Rectal smooth muscle tissue (tissue), 1 donor: ENCODE data around the gene KREMEN1.
A peak's percentile ranks its signal among the peaks of the same experiment; 100 is the strongest.
"Not testable (repeated sequence)": the region's sequence is repeated elsewhere in the genome, so short reads cannot be mapped to it uniquely, and the experiment has no call there.

Experiments used
- H3K27ac ChIP-seq: one replicate; pipeline ENCODE4 v1.7.0; 2013; ENCODE audit warnings: low read depth, low read length, inconsistent platforms
- H3K27me3 ChIP-seq: one replicate; pipeline ENCODE4 v1.7.0; 2013; ENCODE audit warnings: low read length; ENCODE audit not compliant: control insufficient read depth, insufficient read depth
- H3K36me3 ChIP-seq: one replicate; pipeline ENCODE4 v1.7.0; 2013; ENCODE audit warnings: low read length; ENCODE audit not compliant: control insufficient read depth, insufficient read depth
- H3K4me1 ChIP-seq: one replicate; pipeline ENCODE4 v1.7.0; 2013; ENCODE audit warnings: low read length; ENCODE audit not compliant: control insufficient read depth, insufficient read depth
- H3K4me3 ChIP-seq: one replicate; pipeline ENCODE4 v1.7.0; 2013; ENCODE audit warnings: low read length
- H3K9ac ChIP-seq: one replicate; pipeline ENCODE4 v1.7.0; 2013; ENCODE audit warnings: low read length

Gene KREMEN1

DNA sequence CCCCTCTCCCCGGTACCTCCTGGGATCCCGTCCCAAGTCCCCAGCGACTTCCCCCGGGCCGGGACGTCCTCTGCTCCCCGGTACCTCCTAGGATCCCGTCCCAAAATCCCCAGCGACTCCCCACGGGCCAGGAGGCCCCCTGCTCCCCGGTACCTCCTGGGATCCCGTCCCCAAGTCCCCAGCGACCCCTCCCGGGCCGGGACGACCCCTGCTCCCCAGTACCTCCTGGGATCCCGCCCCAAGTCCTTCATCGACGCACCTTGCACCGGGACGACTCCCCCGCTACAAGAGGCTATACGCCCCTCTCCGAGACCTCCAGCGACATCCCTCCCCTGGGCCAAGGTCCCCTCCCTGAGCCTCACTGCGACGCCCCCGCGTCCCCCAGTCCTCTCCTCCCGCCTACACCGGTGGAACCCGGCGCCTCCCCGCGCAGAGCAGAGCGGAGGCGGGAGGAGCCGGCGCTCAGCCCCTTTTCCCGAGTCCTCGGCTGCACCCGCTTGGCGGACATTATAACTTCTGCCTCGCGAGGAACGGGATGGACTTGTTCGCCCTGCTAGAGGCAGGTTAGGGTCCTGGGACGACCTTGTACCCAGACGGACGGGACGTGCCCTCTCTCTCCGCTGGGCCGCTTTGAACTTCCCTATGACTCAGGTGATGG, 912 bp downstream of the KREMEN1 start:
- Histone ChIP-seq H3K4me1 (peaks cover 2% of the 10 kb centered on the region), H3K9ac (no peak overlapping the region), H3K36me3 (no peaks in the 10 kb centered on the region), H3K4me3 (peak overlapping the region; percentile 70), H3K27ac (no peak overlapping the region), H3K27me3 (no peaks in the 10 kb centered on the region)

DNA sequence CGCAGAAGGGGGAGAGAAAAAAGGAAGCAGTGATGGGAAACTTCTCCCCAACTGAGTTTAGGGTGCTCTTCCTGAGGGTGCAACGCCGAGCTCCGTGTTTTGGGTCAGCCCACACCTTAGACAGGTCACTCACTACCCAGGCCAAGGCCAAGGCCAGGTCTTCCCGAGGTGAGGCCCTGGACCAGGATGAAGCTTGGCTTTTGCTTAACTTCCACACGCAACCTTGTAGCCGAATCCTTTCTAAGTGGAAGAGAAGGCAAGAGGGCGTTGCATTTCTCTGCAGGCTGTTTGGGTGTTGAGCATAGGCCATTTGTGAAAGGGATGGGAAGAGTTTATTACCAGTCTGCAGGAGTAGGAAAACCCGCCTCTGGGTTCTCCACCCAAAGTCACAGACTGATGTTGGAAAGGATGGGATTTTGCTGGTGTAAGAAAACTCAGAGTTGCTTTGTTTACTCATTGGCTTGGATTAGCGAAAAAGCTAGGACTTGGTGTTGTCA, 1.5 kb downstream of the KREMEN1 start:
- Histone ChIP-seq H3K4me3 (peak overlapping the region; percentile 70), H3K36me3 (no peaks in the 10 kb centered on the region), H3K27me3 (no peaks in the 10 kb centered on the region), H3K27ac (no peak overlapping the region), H3K4me1 (peaks cover 2% of the 10 kb centered on the region), H3K9ac (no peak overlapping the region)

DNA sequence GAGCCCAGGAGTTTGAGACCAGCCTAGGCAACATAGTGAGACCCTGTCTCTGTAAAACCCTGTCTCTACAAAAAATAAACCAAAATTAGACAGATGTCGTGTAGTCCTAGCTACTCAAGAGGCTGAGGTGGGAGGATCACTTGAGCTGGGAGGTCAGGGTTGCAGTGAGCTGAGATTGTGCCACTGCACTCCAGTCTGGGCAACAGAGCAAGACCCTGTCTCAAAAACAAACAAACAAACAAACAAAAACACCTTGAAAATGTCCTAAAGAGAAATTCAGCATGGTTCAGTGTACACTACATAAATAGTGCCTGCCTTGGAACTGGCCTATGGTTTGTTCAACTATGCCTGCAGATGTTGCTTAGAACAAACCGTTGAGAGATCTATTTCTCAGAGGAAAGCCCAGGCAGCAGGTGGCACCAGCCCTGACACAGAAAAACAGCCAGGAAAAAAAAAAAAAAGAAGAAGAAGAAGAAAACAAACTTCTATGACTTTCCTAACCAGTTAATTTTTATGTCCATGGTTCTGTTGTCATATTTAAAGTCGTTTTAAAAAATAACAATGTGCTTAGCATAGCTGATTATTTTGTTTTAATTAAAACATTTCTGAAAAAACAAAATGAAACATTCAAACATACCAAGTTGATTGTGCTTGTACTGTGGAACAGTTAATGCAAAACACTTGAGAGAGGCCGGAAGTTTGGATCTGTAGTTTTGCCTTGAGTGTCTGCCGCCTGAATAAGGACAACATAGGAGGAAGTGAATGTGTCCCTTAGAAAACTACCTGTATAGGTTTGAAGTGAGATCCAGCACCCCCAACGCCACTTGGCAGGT, 5.4 kb downstream of the KREMEN1 start:
- Histone ChIP-seq H3K9ac (no peak overlapping the region), H3K4me3 (no peak overlapping the region), H3K27me3 (no peaks in the 10 kb centered on the region), H3K27ac (no peak overlapping the region), H3K36me3 (no peaks in the 10 kb centered on the region), H3K4me1 (no peaks in the 10 kb centered on the region)

- Histone ChIP-seq H3K4me1 (no peaks in the 10 kb centered on the region), H3K9ac (no peak overlapping the region), H3K27ac (no peak overlapping the region)
Observed at GRCh38 chr22:29078869-29079207, 6.0 kb downstream of the KREMEN1 start.

DNA sequence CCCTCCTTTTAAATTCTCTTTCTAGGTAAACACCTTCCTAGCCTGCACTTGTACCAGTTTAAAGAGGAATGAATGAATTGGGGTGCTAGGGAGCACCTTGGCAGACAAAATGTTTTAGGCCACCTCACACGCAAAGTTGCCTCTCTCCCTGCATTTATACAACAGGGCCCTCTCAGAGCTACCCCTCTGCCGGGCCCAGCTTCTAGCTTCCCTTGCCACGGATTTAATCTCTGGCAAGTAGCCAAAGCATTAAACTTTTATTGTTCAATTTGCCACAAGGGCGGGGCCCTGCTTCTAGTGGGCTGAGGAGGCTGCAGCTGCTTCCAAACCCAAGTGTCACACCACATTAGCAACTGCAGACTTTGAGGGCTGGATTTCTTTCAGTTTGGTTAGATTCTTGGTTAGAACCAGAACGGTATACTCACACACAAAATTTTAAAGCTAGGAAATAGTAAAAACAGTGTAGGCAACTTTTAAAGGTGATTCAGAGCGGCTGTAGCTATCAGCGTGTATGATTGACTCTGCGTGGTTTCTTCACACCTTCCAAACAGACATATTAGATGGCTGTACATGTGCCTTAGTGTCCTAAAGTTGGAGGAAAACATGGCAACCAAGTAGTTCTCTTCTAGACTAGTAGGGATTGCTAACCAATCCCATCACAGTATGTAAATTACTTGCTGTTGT, 6.5 kb downstream of the KREMEN1 start:
- Histone ChIP-seq H3K36me3 (no peaks in the 10 kb centered on the region), H3K27me3 (no peaks in the 10 kb centered on the region), H3K27ac (no peak overlapping the region), H3K4me1 (no peaks in the 10 kb centered on the region), H3K4me3 (no peak overlapping the region), H3K9ac (no peak overlapping the region)

More at GRCh38 chr22:29078869-29079207, 6.0 kb downstream of the KREMEN1 start:
- no peaks in the 10 kb centered on the region for H3K27me3 ChIP-seq
- H3K36me3 ChIP-seq: no peaks in the 10 kb centered on the region
- H3K4me3 ChIP-seq: no peak overlapping the region

DNA sequence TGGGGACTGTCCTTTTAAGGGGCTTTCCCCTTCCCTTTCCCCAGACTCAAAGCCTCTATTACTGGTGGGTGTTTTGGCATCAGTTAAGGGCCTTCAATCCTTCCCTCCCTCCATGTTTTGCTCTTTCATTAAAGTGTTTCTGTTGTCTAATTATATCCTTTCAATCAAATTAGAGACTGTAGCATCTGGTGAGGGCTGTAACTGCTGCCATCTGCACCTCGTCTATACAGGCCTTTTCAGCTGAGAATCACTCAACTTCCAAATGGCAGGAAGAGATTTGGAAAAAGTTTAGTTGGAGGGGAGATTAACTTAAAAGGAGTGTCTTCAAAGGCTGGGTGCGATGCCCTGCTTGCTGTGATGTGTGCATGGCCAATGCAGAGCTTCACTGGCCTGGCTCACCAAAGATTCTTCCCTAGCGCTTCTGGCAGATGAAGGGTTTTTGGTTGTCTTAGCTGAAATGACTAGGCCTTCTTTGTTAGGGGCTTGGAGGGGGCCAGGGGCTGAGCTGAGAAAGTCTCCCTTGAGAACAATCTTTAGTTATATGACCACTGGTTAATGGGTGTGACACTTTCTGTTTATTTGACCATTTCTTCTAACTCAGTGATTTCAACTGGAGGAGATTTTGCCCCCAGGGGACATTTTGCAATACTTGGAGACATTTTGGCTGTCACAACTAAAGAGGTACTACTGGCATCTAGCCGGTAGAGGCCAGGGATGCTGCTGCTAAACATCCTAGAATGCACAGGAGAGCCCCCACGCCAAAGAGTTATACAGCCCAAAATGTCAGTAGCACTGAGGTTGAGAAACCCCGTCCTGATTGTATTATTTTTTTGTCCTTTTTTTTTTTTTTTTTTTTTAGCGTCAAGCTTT, 7.5 kb downstream of the KREMEN1 start:
- H3K4me3 ChIP-seq: no peak overlapping the region
- no peaks in the 10 kb centered on the region for H3K36me3 ChIP-seq
- H3K9ac ChIP-seq: no peak overlapping the region
- no peaks in the 10 kb centered on the region for H3K27me3 ChIP-seq
- no peaks in the 10 kb centered on the region for H3K4me1 ChIP-seq
- no peak overlapping the region for H3K27ac ChIP-seq

DNA sequence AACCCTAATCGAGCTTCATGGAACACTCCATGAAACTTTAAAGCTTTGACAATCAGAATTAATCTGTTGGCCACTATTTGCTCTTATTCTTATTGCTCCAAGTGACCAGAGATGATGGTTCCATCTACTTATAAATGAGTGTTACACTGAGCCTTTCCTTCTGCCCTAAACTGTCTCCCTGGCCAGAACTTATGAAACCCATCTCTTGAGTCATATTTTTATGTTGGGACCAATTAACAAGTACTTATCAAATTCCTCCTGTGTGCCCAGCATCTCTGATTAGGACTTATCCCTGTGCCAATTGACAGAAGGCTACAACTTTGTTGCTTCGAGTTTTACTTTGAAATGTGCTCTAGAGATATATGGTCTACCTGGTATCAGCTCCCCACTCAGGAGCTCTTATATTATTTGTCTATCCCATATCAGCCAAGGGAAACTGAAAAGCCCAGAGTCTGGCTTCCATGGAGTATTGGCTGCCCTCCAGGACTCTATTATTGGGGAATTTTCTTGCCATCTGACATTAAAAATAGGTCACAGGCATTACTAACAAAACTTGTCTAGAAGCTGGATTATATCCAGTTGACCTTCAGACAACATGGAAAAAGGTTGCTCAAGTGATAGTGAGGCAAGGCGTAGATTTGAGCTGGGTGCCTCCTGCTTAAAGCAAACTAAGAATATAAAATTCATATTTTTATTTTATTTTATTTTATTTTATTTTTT, 8.8 kb downstream of the KREMEN1 start:
- Histone ChIP-seq H3K27ac (no peak overlapping the region), H3K9ac (no peak overlapping the region), H3K4me1 (no peaks in the 10 kb centered on the region), H3K27me3 (no peaks in the 10 kb centered on the region), H3K4me3 (no peak overlapping the region), H3K36me3 (no peaks in the 10 kb centered on the region)

- no peak overlapping the region for H3K9ac ChIP-seq
- no peaks in the 10 kb centered on the region for H3K4me1 ChIP-seq
- no peak overlapping the region for H3K27ac ChIP-seq
- H3K4me3 ChIP-seq: no peak overlapping the region
- no peaks in the 10 kb centered on the region for H3K36me3 ChIP-seq
- H3K27me3 ChIP-seq: no peaks in the 10 kb centered on the region
Observed at GRCh38 chr22:29082826-29083545, 10.2 kb downstream of the KREMEN1 start.

GRCh38 chr22:29083576-29083932, 10.7 kb downstream of the KREMEN1 start:
- not testable (repeated sequence) for H3K9ac ChIP-seq, H3K27me3 ChIP-seq, H3K4me1 ChIP-seq, H3K27ac ChIP-seq, H3K4me3 ChIP-seq, H3K36me3 ChIP-seq

DNA sequence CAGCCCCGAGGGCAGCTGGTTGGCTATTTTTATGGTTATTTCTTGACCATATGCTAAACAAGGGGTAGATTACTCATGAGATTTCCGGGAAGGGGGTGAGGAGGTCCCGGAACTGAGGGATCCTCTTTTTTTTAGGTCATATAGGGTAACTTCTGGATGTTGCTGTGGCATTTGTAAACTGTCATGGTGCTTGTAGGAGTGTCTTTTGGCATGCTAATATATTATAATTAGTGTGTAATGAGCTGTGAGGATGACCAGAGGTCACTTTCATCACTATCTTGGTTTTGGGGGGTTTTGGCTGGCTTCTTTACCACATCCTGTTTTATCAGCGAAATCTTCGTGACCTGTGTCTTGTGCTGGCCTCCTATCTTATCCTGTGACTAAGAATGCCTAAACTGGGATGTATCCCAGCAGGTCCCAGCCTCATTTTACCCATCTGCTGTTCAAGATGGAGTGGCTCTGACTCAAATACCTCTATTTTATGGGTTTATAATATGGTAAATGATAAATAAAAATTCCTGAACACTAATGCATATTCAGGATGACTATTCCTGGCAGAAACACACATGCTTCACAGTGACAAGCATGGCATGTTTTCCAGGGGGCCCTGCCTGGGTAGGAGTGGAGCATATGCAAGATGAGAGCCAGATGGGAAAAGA, 11.2 kb downstream of the KREMEN1 start:
- no peak overlapping the region for H3K9ac ChIP-seq
- no peak overlapping the region for H3K4me3 ChIP-seq
- no peaks in the 10 kb centered on the region for H3K27me3 ChIP-seq
- no peak overlapping the region for H3K27ac ChIP-seq
- no peaks in the 10 kb centered on the region for H3K4me1 ChIP-seq
- H3K36me3 ChIP-seq: no peaks in the 10 kb centered on the region

DNA sequence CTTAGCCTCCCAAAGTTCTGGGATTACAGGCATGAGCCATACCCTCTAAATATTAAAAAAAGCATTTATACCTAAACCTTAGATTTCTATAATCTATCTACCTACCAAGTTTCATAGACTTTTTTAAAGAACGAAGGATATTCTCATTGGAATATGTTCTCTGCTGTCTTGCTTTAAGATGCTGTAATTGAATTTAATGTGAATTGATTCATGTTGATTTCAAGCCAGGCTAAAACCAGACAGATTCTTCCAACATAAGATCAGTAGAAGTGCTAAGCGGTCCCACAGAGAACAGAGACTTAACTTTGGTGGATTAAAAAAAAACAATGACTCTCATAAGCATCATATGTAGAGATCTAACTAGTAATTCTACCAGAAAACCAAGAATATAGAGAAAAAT, 14.2 kb downstream of the KREMEN1 start:
- no peaks in the 10 kb centered on the region for H3K27me3 ChIP-seq
- H3K9ac ChIP-seq: no peak overlapping the region

More for the DNA sequence above, 14.2 kb downstream of the KREMEN1 start:
- Histone ChIP-seq H3K36me3 (no peaks in the 10 kb centered on the region), H3K27ac (no peak overlapping the region), H3K4me1 (no peaks in the 10 kb centered on the region), H3K4me3 (no peak overlapping the region)
